Measurements from ENCODE around the gene BTBD19.
A peak's percentile ranks its signal among the peaks of the same experiment; 100 is the strongest.
"Not testable (repeated sequence)": the region's sequence is repeated elsewhere in the genome, so short reads cannot be mapped to it uniquely, and the experiment has no call there.

Gene BTBD19

DNA sequence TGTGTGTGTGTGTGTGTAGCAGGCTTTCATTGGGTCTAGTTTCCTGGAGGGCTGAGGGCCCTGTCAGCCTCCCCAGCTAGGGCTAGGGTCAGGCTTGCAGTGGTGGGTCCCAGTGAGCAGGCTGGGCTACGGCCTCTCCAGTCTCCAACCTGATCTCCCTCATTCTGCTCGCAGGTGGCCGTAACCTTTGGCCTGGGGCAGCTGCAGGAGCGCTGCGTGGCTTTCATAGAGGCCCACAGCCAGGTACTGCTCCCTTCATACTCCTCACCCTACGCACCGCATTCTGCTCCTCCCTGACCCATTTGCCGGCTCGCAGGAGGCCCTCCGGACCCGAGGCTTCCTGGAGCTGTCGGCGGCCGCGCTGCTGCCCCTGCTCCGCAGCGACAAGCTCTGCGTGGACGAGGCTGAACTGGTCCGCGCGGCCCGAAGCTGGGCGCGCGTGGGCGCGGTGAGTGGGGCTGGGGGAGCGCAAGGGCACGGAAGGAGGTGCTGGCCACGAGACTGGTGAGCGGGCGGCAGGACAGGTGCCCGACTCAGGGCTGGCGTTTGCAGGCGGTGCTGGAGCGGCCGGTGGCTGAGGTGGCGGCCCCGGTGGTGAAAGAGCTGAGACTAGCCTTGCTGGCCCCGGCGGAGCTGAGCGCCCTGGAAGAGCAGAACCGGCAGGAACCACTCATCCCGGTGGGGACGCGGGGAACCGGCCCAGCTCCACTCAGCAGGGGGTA lies 4.7 kb downstream of the BTBD19 start:
- DNase-seq (ENCODE audit: low read depth), result no peak
- no peak overlapping the region for H3K4me3 ChIP-seq (ENCODE audit: low read length)
- TF ChIP-seq, protein P1, sequence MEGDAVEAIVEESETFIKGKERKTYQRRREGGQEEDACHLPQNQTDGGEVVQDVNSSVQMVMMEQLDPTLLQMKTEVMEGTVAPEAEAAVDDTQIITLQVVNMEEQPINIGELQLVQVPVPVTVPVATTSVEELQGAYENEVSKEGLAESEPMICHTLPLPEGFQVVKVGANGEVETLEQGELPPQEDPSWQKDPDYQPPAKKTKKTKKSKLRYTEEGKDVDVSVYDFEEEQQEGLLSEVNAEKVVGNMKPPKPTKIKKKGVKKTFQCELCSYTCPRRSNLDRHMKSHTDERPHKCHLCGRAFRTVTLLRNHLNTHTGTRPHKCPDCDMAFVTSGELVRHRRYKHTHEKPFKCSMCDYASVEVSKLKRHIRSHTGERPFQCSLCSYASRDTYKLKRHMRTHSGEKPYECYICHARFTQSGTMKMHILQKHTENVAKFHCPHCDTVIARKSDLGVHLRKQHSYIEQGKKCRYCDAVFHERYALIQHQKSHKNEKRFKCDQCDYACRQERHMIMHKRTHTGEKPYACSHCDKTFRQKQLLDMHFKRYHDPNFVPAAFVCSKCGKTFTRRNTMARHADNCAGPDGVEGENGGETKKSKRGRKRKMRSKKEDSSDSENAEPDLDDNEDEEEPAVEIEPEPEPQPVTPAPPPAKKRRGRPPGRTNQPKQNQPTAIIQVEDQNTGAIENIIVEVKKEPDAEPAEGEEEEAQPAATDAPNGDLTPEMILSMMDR (conservative IDR thresholded peaks at IDR 0.05; ENCODE audit: low read depth, low read length), result no peak

DNA sequence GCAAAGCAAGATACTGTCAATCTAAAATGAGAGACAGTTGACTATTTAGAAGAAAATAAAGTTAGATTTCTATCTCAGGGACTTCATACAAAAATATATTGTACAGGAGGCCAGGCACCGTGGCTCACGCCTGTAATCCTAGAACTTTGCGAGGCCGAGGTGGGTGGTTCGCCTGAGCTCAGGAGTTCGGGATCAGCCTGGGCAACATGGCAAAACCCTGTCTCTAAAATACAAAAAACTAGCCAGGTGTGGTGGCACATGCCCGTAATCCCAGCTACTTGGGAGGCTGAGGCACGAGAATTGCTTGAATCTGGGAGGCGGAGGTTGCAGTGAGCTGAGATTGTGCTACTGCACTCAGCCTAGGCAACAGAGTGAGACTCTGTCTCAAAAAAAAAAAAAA lies 7.6 kb downstream of the BTBD19 start:
- not testable (repeated sequence) for H3K4me3 ChIP-seq (ENCODE audit: low read length); DNase-seq (ENCODE audit: low read depth)

DNA sequence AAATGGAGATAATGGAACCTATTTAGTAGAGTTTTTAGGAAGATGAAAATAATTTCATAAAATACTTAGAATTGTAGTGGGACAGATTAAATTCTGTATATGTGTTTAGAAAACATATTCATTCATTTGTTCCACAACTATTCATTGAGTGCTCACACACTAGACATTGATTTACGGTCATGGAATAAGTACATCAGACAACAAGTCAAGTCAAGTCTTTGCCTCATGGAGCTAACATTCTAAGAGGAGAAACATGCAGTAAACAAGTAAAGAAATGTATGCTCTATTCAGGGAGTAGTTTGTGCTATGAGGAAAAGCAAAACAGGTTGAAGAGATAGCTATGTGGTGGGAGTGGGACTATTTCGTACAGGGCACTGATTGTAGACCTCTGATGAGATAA lies 9.0 kb downstream of the BTBD19 start:
- DNase-seq (ENCODE audit: low read depth), result no peak
- no peak overlapping the region for H3K4me3 ChIP-seq (ENCODE audit: low read length)

DNA sequence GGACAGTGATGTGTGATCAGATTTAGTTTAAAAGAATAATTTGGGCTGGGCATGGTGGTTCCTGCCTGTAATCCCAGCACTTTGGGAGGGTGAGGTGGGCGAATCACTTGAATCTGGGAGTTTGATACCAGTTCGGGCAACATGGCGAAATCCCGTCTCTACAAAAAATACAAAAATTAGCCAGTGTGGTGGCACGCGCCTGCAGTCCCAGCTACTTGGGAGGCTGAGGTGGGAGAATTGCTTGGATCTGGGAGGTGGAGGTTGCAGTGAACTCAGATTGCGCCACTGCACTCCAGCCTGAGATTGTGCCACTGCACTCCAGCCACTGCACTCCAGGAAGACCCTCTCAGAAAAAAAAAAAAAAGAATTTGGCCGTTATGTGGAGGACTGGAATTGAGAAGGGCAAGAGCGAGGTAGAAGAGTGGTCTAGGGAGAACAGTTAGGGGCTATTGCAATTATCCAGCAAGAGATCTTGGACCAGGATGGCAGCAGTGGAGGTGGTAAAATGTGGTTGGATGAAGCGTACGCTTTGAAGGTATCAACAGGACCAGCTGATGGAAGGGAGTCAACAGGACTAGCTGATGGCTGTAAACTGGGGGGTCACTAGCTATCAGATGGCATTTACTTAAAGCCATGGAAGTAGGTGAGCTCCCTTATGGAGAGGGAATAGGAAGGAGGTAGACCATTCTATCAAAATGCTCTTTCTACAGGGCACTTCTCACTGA lies 9.6 kb downstream of the BTBD19 start:
- no peak overlapping the region for H3K4me3 ChIP-seq (ENCODE audit: low read length)
- no peak for DNase-seq (ENCODE audit: low read depth)
- TF ChIP-seq, protein P1 (conservative IDR thresholded peaks at IDR 0.05; ENCODE audit: low read depth, low read length), result no peak

More for the DNA sequence above, 9.0 kb downstream of the BTBD19 start:
- TF ChIP-seq, protein P1 (conservative IDR thresholded peaks at IDR 0.05; ENCODE audit: low read depth, low read length), result no peak

DNA sequence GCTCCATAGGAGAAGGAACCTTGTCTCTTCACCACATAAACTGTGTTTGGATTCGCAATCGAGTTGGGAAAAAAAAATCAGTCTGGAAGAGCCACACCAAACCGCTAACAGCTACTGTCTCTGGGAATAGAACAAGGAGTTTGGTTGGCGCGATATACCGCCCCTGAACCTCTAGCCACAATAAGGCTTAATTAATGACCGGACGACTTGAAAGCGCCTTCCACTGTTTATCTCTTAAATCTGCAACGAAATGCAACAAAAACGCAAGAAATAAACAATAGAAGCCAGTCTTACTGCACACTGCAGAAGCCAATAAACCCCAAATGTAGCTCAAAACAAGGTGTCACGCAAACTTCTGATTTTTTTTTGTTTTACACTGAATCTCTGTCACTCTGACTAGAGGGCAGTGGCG lies 10.9 kb downstream of the BTBD19 start:
- DNase-seq (ENCODE audit: low read depth), result no peak
- TF ChIP-seq, protein P1 (conservative IDR thresholded peaks at IDR 0.05; ENCODE audit: low read depth, low read length), result no peak
- H3K4me3 ChIP-seq (ENCODE audit: low read length), result peak overlapping the region; percentile 13

DNA sequence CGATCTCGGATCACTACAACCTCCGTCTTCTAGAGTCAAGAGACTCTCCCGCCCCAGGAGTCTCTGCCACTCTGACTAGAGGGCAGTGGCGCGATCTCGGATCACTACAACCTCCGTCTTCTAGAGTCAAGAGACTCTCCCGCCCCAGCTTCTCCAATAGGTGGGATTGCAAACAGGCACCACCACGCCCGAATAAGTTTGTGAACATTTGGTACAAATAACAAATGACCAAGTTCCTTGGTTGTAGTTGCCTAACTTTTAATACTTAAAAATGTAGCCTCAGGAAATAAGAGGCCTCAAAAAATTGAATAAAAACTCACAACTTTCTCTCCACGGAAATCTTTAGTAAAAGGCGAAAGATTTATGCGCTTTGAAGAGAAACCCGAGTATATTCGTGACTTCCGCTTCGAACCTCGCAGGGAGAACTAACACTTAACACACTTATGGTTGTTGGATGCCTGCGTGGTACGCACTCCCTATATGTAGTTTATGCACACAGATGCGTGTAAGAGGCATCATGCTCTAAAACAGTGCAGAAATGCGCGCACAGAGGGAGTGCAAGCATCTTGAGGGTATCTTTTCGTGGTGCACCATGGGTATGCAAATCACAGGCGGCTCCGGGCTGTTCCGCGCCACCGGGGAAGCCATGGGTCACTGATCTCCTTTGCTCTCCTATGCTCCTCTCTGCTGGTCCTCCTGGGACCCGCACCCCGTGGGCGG lies 11.4 kb downstream of the BTBD19 start:
- H3K4me3 ChIP-seq (ENCODE audit: low read length), result peak overlapping the region; percentile 63
- DNase-seq (ENCODE audit: low read depth), result peak; percentile 85
- TF ChIP-seq, protein P1 (conservative IDR thresholded peaks at IDR 0.05; ENCODE audit: low read depth, low read length), result peak; percentile 6
